Brain microvascular endothelial cell (primary cell): ENCODE results near the gene ASCL1.

Experiments
- DNase-seq: peaks from one replicate; pipeline ENCODE4 v3.0.0-alpha.2; 2020
- H3K27ac ChIP-seq: fragments of 250-450 bp; sonication (Bioruptor Pico); 2 replicates; pipeline ENCODE4 v1.5.1; 2020; ENCODE audit warnings: mild to moderate bottlenecking, moderate library complexity
- H3K27me3 ChIP-seq: fragments of 250-450 bp; sonication (Bioruptor Pico); replicated peaks from 2 replicates; pipeline ENCODE4 v1.5.1; 2020; ENCODE audit warnings: mild to moderate bottlenecking
- H3K36me3 ChIP-seq: fragments of 250-450 bp; sonication (Bioruptor Pico); replicated peaks from 2 replicates; pipeline ENCODE4 v1.5.1; 2020; ENCODE audit warnings: mild to moderate bottlenecking
- H3K4me3 ChIP-seq: 2 replicates; pipeline ENCODE4 v1.5.1; 2011; ENCODE audit warnings: low read depth, mild to moderate bottlenecking, control low read depth, low read length, moderate library complexity
- in situ Hi-C: cut with HindIII; loops from 2 replicates; pipeline ENCODE4 v1.10.0; 2017; ENCODE audit warnings: low sequenced_read_pairs, low pct_ligation_motif_present
- TF ChIP-seq, protein P1 (sequence below): IDR thresholded peaks from 2 replicates; pipeline ENCODE4 v1.5.1; 2011; ENCODE audit warnings: low read depth, mild to moderate bottlenecking, moderate library complexity, low read length, control low read depth, inconsistent platforms; ENCODE audit errors: missing control alignments

Gene ASCL1

DNA sequence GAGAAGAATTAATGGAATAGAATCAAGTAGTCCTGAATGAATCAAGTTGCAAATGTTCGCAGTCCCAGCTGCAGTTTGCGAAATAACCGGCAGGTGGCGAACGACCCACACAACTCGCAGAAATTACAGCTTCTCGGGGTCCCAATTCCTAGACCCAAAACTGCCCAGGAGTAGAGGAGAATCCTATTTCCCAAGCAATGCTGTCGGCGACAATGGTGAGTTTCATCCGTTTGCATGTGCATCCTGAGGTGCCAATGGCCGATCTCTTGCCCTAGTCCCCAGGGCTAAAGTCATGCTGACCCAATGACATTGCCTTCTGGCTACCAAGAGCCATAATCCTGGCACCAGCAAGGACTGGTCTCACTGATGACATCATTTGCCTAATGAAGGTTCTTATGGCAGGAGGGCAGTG lies 8.5 kb upstream of the ASCL1 start:
- TF ChIP-seq, protein P1, sequence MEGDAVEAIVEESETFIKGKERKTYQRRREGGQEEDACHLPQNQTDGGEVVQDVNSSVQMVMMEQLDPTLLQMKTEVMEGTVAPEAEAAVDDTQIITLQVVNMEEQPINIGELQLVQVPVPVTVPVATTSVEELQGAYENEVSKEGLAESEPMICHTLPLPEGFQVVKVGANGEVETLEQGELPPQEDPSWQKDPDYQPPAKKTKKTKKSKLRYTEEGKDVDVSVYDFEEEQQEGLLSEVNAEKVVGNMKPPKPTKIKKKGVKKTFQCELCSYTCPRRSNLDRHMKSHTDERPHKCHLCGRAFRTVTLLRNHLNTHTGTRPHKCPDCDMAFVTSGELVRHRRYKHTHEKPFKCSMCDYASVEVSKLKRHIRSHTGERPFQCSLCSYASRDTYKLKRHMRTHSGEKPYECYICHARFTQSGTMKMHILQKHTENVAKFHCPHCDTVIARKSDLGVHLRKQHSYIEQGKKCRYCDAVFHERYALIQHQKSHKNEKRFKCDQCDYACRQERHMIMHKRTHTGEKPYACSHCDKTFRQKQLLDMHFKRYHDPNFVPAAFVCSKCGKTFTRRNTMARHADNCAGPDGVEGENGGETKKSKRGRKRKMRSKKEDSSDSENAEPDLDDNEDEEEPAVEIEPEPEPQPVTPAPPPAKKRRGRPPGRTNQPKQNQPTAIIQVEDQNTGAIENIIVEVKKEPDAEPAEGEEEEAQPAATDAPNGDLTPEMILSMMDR = peak; percentile 87
- H3K27me3 ChIP-seq = peaks cover 27% of the 10 kb centered on the region
- H3K27ac ChIP-seq = no peak overlapping the region
- no peak overlapping the region for H3K4me3 ChIP-seq
- in situ Hi-C loops = no loop called here
- H3K36me3 ChIP-seq = no peaks in the 10 kb centered on the region
- peak; percentile 53 for DNase-seq

DNA sequence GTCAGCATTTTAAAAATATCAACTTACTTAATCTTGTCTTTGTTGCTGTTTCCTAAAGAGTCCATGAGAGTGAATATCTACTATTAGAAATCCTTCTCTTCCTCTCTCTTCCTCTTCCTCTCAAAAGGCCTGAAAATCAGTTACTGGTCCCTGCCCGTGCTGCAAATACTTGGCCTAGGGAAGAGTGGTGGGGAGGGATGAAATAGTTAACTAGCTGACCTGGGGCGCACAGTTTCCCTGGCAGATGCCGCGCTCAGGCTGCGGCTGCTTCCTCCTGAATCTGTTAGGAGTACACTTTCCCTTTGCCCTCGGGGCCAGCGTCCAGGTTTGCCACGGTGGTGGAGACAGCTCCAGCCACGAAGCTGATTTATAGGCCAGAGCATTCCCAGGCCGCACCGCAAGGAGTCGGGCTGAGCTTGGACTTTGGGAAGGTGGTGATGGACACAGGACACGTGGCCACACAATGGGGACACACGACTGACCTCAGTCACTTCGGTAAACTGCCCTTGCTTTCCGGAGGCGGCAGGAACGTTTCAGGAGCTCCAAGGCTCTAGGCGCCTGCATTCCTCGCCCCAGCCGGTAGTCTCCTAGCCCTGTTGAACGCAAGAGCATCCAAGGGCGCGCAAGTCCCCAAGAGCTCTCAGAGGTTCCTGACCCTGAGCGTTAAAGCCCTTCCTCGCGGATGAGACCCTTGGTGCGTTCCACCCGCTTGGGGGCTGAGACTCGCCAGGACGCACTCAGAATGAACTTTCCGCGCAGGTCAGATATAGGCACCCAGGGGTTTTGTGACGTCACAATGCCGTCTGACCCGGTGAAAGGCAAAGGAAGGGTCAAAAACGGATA lies 7.1 kb upstream of the ASCL1 start:
- DNase-seq = no peak
- in situ Hi-C loops = loop anchor here (25.0 kb wide), 1 partner anchor 587 kb away; no protein-coding TSS in a partner anchor
- H3K27ac ChIP-seq = no peak overlapping the region
- peaks cover 32% of the 10 kb centered on the region for H3K27me3 ChIP-seq
- no peaks in the 10 kb centered on the region for H3K36me3 ChIP-seq
- TF ChIP-seq, protein P1 = no peak
- H3K4me3 ChIP-seq = no peak overlapping the region

DNA sequence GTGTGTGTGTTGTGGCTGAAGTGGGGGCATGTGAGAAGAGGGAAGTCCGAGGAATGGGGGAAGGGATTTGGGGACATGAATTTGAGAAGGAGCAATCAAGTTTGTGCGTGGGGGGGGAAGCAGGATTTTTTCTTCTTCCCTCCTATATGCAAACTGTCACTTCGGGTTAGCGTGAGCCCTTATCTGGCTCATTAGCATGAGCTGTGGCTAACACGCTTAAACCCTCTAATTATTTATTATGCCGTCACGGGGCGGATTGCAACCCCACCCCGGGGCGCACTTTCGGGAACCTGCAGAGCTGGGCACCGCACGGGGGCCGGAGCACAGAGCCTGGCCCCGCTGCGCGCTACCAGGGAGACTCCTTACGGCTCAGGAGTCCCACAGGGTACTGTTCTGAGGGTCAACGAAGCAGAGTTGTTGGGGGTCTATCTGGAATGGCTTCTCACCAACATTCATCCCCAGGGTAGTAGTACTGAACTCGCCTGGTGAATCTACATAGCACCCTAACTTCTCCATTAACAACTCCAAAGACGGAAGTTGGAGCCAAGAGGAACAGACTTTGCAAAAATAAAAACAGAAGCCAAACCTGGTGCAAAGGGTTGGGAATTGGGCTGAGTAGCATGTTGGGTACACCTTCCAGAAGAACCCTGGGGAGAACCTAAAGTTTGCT lies 6.4 kb upstream of the ASCL1 start:
- H3K27me3 ChIP-seq = peaks cover 39% of the 10 kb centered on the region

DNA sequence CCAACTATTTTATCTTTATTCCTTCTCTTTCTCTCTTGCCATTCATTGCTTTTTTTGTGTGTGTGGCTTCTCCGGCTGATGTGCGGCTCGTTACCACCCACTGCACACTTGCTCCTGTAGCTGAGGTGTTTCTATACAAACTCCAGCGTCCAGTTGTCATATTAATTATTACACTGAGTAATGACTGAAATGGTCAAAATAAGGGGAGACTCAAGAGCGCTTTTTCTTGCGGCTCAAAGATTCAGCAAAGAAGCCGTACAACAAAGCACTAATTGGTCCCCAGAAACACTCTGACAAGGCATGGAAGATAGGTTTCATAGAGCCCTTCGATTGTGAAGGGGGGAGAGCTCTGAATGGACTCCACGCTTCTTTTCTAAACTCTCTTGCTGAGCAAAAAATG lies 5.6 kb upstream of the ASCL1 start:
- DNase-seq = no peak
- in situ Hi-C loops = loop anchor here (25.0 kb wide), 1 partner anchor 585 kb away; no protein-coding TSS in a partner anchor
- H3K27me3 ChIP-seq = peaks cover 45% of the 10 kb centered on the region
- no peaks in the 10 kb centered on the region for H3K36me3 ChIP-seq
- no peak overlapping the region for H3K4me3 ChIP-seq
- no peak overlapping the region for H3K27ac ChIP-seq
- TF ChIP-seq, protein P1 = no peak

More for the DNA sequence above, 6.4 kb upstream of the ASCL1 start:
- no peak overlapping the region for H3K4me3 ChIP-seq
- in situ Hi-C loops = loop anchor here (25.0 kb wide), 1 partner anchor 586 kb away; no protein-coding TSS in a partner anchor
- TF ChIP-seq, protein P1 = no peak
- DNase-seq = no peak
- H3K27ac ChIP-seq = no peak overlapping the region
- H3K36me3 ChIP-seq = no peaks in the 10 kb centered on the region

DNA sequence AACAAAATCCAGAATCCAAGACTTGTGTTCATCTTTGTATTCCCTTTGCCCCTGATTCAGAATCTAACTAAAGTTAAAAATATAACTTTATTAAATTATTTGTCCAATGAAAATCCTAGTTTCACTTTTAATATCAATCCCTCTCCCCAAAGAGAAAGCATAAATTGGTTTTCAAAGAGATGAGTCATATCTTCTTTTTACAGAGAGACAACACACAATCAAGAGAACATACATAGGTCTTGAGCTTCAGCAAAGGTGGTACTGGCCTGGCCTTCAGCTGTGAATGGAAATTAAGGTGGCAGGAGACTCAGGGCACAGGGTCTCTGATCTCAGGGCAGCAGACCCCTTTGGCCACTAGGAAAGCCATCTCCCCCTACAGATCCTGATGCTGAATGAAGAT lies 4.3 kb upstream of the ASCL1 start:
- no peak overlapping the region for H3K4me3 ChIP-seq
- in situ Hi-C loops = loop anchor here (25.0 kb wide), 1 partner anchor 584 kb away; no protein-coding TSS in a partner anchor
- H3K36me3 ChIP-seq = no peaks in the 10 kb centered on the region
- TF ChIP-seq, protein P1 = no peak
- no peak for DNase-seq
- H3K27ac ChIP-seq = no peak overlapping the region
- H3K27me3 ChIP-seq = peaks cover 52% of the 10 kb centered on the region
